Effector CD4-positive, alpha-beta T cell (primary cell): ENCODE results near the gene LECT2.

Experiments used
- DNase-seq: peaks from one replicate; pipeline ENCODE4 v3.0.0-alpha.2; 2020

Gene LECT2

DNA sequence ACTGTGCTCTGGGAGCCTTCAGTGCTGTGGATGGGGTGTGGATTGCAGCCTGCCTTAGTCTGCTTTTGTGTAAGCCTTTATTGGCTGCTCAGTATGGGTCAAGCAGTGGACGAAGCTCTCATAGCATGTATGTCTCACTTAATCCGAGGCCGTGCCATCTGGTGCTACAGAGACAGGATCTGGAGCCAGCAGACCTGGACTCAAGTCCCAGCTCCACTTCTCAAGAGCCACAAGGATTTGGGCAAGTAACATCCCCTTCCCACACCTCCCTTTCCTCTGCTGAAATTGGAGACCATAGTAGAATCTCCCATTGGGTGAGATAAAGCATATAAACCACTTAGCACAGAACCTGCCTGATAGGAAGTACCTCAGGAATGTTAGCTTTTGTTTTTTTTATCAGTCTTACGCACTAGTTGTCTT lies 23.4 kb upstream of the LECT2 start:
- DNase-seq, result no peak

DNA sequence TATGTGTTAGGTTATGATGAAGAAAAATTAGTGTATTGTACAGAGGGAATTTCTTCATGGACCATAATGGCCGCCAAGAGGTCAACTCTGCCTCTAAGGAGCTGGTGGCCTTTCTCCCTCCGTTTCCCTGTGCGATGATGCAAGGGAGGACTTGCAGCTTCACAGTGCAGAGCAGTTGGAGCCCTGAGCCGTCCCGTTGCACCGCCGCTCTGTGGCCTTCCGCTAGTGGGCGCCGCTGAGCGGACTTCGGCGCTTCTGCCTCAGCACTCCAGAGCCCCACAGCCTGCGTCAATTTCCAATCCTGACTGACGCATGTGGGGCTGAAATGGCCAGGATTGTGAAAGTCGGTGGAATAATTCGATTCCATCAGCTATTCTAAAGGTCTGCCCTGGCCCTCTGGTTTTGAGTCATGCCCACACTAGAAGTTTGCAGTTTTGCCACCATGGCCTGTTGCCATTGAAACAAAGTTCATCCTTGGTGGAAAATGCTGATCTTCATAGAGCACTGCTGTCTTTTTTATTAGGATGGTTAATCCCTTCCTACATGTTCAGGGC lies 22.7 kb upstream of the LECT2 start:
- peak; percentile 20 for DNase-seq

GRCh38 chr5:135976216-135976615 lies 21.4 kb upstream of the LECT2 start:
- DNase-seq, result no peak

DNA sequence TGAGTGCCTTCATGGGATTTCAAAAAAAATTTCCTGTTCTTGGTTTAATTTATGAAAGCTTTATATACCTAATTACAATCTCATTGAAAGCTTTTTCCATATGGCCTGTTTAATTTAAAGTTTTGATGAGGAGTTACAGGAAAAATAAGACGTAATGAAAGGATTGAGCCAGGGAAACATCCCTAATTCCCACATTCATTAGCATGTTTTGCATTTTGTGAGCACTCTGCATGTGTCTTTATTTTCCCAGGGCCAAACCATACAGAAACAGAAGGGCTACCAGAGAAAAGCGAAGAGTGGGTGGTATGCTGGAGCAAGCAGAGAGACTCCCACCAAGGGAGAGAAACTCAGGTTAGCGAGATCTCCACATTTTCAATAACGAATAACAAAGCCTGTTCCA lies 20.3 kb upstream of the LECT2 start:
- DNase-seq, result no peak

- DNase-seq, result no peak
Observed at GRCh38 chr5:135974021-135974600, 19.3 kb upstream of the LECT2 start.

DNA sequence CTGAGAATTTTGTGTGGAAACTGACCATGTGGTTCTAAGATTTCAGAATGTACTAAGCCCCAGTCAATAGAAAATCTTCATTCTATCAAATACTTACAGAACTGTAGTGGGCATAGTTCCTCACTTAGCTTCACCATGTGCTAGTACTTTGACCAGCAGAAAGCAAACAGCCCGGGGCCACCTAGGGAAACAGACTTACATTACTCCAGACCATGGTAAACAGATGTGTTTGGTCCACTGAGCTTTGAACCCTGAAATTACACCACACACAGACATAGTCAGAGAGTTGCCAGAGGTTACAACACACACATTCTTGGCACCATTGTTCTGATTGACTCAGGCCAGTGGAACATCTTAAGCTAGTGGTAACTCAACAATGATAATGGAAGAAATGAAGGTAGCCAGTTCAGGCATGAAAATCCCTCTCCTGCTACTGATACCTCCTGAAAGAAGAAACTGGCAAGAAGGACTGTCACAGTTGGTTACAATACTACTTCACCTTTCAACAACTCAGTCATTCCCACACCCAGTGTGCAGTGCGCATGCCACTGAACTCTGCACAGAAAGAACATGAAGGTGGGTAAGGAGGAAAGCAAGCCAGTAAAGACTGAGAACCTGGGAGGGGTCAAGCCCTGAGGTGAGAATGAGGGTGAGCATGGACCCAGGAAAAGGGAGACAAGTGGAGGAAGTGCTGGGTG lies 18.7 kb upstream of the LECT2 start:
- DNase-seq, result no peak

GRCh38 chr5:135971701-135972100 lies 16.9 kb upstream of the LECT2 start:
- DNase-seq, result no peak

- no peak for DNase-seq
Observed at GRCh38 chr5:135966790-135967189, 12.0 kb upstream of the LECT2 start.

DNA sequence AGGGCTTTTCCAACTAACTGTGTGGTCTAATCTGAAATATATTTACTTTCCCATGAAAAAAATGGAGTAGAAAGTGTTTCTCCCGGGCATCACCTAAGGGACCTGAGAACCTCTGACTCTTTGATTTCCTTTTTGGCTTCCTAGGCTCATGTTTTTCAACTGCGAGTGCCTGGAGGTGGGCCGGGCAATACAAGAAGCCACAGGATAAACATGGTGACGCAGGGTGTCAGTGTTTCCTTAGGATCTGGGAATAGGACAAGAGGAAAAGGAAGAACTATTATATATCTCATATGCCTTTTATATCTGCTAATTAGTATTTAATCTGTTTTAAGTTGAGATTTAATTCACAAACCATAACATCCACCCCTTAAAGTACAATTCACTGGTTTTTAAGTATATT lies 11.4 kb upstream of the LECT2 start:
- DNase-seq, result no peak

- no peak for DNase-seq
Observed at GRCh38 chr5:135965504-135965903, 10.7 kb upstream of the LECT2 start.

DNA sequence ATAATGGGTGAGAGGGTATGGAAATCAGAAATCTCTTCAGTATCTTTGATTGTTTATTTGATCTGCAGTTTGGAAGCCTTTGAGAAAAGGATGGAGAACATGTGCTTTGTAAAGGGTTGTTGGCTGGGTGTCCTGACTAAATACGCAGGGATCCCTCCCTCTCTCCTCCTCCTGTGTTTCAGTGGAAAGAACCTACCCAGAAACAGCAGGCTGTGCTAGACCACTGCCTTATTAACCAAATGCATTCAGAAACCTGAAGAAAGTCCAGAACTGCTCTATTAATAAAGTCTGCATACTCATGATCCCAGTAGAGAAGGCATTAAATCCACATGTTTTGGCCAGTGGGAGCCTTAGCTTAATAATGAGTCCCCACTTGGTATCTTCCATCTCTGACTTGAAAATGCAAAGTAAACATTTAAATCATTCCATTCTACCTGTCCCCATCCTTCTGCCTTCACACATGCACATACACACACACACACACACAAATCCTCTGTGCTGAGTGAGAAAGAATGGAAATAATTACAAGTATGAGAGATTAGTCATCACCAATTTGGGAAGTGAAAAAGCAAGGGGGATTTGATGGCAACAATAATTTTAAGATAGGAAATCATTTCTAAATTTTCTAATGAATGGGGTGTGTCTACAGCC lies 10.0 kb upstream of the LECT2 start:
- DNase-seq, result no peak

DNA sequence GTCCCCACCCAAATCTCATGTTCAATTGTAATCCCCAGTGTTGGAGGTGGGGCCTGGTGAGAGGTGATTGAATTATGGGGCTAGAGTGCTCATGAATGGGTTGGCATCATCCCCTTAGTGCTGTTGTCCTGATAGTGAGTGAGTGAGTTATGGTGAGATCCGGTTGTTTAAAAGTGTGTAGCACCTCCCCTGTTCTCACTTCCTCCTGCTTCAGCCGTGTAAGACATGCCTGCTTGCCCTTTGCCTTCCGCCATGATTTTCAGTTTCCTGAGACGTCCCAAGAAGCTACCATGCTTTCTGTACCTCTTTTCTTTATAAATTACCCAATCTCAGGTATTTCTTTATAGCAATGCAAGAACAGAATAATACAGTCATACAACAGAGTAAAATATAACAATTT lies 742 bp upstream of the LECT2 start:
- no peak for DNase-seq

- no peak for DNase-seq
Observed at GRCh38 chr5:135953850-135954249, 933 bp downstream of the LECT2 start.

DNA sequence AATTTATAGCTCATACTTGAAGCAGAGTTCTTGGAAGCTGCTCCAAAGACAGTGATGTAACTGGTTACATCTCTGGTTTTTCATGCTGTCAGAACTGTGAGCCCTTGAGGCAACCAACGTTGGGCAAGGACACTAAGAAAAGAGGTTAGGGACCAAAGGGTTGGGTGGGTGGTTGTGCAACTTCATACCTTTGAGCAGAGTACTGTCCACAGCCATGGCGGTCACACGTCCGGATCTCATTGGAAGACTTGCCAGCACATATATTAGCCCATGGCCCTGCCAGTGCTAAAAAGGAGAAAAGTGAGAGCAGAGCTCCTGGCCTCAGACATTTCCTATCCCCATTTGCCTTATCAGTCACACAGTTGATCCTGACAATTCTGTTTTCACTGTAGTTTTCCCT lies 2.1 kb downstream of the LECT2 start:
- DNase-seq, result no peak

- DNase-seq, result no peak
Observed at GRCh38 chr5:135951807-135952206, 3.0 kb downstream of the LECT2 start.

DNA sequence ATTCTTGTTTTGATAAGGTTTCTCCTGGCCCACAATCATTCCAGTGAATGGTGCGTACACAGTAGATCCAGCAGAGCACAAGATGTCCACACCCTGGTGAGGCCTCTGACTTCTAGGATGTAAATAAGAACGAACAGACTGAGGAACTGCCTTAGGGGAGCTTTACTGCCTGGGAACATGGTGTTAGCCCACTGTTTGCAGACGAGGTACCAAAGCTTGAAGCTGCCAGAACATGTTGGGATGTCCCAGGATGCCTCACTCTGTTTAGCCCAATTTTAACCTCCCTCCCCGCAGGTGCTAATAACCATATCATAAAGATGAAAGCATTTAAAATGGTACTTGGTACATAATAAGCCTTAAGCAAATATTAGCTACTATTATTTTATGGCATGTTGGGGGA lies 3.5 kb downstream of the LECT2 start:
- no peak for DNase-seq

- DNase-seq, result no peak
Observed at GRCh38 chr5:135950611-135951010, 4.2 kb downstream of the LECT2 start.

DNA sequence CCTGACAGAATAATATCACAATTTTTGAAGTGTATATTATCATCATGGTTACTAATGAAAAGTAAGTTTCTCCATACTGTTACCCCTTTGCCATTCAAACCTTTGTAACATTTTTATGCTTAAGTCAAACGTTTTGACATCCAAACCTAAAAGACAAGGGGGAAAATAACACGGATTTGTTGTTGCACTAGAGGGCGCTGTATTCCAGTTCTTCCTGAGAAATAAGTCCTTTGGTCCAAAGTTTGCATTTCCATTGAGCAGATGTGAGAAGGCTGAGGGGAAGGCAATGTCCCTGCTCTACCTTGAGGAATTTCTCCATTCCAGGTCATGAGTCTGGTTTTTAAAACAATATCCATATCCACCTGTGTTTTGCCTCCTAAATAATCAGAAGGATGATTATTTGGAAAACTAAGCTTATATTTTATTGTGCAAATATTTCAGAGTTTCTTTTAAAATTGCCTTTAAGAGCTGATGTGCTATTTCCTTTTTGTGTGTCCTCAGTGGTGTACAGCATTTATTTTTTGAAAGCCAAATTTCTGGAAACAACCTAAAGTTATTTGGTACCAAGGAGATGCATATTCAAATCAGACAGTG lies 9.7 kb downstream of the LECT2 start:
- DNase-seq, result peak; percentile 4

DNA sequence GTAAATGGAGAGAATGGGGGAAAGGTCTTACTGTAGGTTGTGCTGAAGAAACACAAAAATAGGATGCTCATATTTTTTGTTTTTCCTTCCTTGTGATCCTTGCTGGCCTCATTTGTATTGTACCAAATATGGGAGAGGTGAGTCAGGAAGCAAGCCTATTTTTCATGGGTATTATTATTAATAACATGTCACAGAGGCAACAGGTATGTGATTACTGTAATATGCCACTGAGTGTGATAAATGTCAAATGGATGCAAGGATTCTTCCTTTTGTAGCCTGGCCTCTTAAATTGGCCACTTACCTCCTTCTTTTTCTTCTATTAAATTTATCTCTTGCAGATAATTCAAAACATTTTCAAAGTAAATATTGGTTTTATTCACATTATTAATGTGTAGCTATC lies 10.2 kb downstream of the LECT2 start:
- DNase-seq, result no peak

DNA sequence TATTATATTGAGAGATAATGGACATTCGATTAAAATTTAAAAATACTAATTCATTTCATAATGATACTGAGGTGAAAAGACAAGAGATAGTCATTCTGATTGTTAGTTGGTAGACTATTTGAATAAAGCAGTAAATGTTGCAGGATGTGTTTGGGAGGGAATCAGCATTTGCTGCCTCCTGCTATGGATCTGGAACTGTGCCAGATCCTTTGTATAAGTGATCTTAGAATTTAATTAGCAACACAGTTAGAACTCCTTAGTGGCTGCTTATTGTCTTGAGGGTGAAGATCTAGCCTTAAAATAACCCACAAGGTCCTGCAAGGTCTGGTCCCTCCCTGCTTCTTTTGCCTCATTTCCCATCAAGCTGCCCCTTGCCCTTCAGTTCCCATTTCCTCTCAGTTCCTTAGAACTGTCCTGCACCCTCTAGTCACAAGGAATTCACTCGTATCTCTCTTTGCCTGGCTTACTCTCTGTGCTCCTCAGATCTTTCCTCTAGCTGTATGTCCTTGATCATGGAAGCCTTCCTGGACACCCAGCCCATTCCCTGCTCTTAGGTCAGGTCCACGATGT lies 12.5 kb downstream of the LECT2 start:
- DNase-seq, result no peak

GRCh38 chr5:135941711-135942110 lies 13.1 kb downstream of the LECT2 start:
- DNase-seq, result no peak

GRCh38 chr5:135937245-135937911 lies 17.4 kb downstream of the LECT2 start:
- DNase-seq, result no peak

GRCh38 chr5:135934939-135935338 lies 19.8 kb downstream of the LECT2 start:
- DNase-seq, result no peak
